DOHH2 (cell line): ENCODE measurements around the gene PLPPR1.

Source experiments
- H3F3A ChIP-seq: fragments of 200-600 bp; sonication (generic), shearing (Covaris generic); 2 replicates; pipeline ENCODE4 v1.6.0; 2016; ENCODE audit warnings: antibody characterized with exemption, mild to moderate bottlenecking; ENCODE audit not compliant: control insufficient read depth, insufficient read depth
- H3K27ac ChIP-seq: fragments of 200-600 bp; sonication (generic); 2 replicates; pipeline ENCODE4 v1.5.1; 2014; ENCODE audit warnings: low read depth, mild to moderate bottlenecking, low read length, moderate library complexity
- H3K27me3 ChIP-seq: fragments of 200-600 bp; sonication (generic); 2 replicates; pipeline ENCODE4 v1.6.1; 2014; ENCODE audit warnings: mild to moderate bottlenecking, low read length, mixed read lengths; ENCODE audit not compliant: control insufficient read depth
- H3K36me3 ChIP-seq: fragments of 200-600 bp; sonication (generic); 2 replicates; pipeline ENCODE4 v1.6.1; 2014; ENCODE audit warnings: mild to moderate bottlenecking, low read length, moderate library complexity, mixed read lengths; ENCODE audit not compliant: control insufficient read depth
- H3K4me1 ChIP-seq: fragments of 200-600 bp; sonication (generic); 2 replicates; pipeline ENCODE4 v1.6.1; 2014; ENCODE audit warnings: mild to moderate bottlenecking, low read length, mixed read lengths; ENCODE audit not compliant: control insufficient read depth
- H3K4me2 ChIP-seq: fragments of 200-600 bp; sonication (generic); 2 replicates; pipeline ENCODE4 v1.6.0; 2014; ENCODE audit warnings: mild to moderate bottlenecking, low read length, moderate library complexity
- H3K4me3 ChIP-seq: fragments of 200-600 bp; sonication (generic); 2 replicates; pipeline ENCODE4 v1.5.1; 2014; ENCODE audit warnings: mild to moderate bottlenecking, low read length, mixed read lengths
- H3K79me2 ChIP-seq: fragments of 200-600 bp; sonication (generic); 2 replicates; pipeline ENCODE4 v1.6.1; 2014; ENCODE audit warnings: mild to moderate bottlenecking, low read length, mixed read lengths; ENCODE audit not compliant: control insufficient read depth
- H3K9me2 ChIP-seq: fragments of 200-600 bp; sonication (generic); replicated peaks from 2 replicates; pipeline ENCODE4 v1.6.1; 2014; ENCODE audit warnings: mild to moderate bottlenecking, low read length, mixed read lengths; ENCODE audit not compliant: control insufficient read depth
- H3K9me3 ChIP-seq: fragments of 200-600 bp; sonication (generic); 2 replicates; pipeline ENCODE4 v1.6.1; 2014; ENCODE audit warnings: antibody characterized with exemption, low read length, mixed read lengths; ENCODE audit not compliant: control insufficient read depth, insufficient read depth
- H4K20me1 ChIP-seq: fragments of 200-600 bp; sonication (generic); 2 replicates; pipeline ENCODE4 v1.6.0; 2014; ENCODE audit warnings: low read depth, mild to moderate bottlenecking, antibody characterized with exemption, low read length, moderate library complexity; ENCODE audit not compliant: control insufficient read depth, insufficient read depth
- EZH2phosphoT487 ChIP-seq: fragments of 200-600 bp; sonication (generic); IDR thresholded peaks from 2 replicates; pipeline ENCODE4 v1.6.1; 2017; ENCODE audit warnings: borderline replicate concordance, mild to moderate bottlenecking, antibody characterized with exemption, low read length, moderate library complexity, mixed read lengths
- TF ChIP-seq, protein P1 (sequence below): fragments of 200-600 bp; sonication (generic); IDR thresholded peaks from one replicate; pipeline ENCODE4 v1.5.1; 2014; ENCODE audit warnings: antibody characterized with exemption, mild to moderate bottlenecking, low read depth, low read length; ENCODE audit not compliant: poor library complexity, severe bottlenecking

PLPPR1 gene

DNA sequence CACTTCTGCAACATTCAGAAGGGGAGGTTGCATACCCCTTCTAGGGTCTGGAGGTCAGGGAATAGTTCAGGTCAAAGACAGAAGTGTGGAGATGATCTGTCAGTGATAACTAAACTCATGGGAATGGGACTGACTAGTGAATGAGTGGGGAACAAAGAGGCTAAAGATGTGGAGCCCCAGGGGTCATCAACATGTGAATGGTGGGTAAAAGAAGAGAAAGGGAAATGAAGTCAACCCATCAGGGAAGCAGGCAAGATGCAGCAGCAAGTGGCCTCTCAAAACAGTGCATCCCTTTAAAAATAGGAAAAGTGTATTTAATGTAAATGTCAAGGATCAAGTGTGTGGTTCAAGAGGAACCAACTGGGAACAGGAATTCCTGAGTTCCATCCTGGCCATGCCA is 69.9 kb downstream of the PLPPR1 start:
- Histone ChIP-seq H3K79me2 (no peaks in the 10 kb centered on the region), H3K9me3 (no peaks in the 10 kb centered on the region), H3K4me2 (no peak overlapping the region), H3K4me1 (no peaks in the 10 kb centered on the region), H3K27me3 (no peaks in the 10 kb centered on the region), H4K20me1 (no peaks in the 10 kb centered on the region), H3K36me3 (no peaks in the 10 kb centered on the region), H3K9me2 (no peaks in the 10 kb centered on the region), H3F3A (no peaks in the 10 kb centered on the region), H3K27ac (no peak overlapping the region), H3K4me3 (no peak overlapping the region)
- no peak for TF ChIP-seq EZH2phosphoT487
- TF ChIP-seq, protein P1, sequence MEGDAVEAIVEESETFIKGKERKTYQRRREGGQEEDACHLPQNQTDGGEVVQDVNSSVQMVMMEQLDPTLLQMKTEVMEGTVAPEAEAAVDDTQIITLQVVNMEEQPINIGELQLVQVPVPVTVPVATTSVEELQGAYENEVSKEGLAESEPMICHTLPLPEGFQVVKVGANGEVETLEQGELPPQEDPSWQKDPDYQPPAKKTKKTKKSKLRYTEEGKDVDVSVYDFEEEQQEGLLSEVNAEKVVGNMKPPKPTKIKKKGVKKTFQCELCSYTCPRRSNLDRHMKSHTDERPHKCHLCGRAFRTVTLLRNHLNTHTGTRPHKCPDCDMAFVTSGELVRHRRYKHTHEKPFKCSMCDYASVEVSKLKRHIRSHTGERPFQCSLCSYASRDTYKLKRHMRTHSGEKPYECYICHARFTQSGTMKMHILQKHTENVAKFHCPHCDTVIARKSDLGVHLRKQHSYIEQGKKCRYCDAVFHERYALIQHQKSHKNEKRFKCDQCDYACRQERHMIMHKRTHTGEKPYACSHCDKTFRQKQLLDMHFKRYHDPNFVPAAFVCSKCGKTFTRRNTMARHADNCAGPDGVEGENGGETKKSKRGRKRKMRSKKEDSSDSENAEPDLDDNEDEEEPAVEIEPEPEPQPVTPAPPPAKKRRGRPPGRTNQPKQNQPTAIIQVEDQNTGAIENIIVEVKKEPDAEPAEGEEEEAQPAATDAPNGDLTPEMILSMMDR = no peak

DNA sequence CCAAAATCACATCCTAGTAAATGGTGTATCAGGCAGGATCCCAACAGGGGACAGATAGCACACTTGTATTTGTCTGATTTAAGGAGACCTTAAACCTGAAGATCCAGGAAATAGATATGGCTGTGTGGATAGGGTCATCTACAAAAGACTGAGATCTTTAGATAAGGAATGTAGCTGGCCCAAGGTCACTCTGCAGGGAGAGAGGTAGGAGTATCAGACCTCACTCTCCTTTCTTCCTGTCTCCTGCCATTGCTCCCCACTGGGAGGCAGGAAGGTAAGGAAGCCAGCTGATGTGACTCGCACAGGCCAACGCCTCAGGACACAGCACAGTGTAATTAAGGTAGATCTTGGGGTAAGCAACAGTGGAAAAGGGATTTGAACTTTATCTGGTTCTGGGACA is 85.8 kb downstream of the PLPPR1 start:
- Histone ChIP-seq H3K36me3 (no peaks in the 10 kb centered on the region), H3K4me2 (no peak overlapping the region), H3K27ac (no peak overlapping the region), H4K20me1 (no peaks in the 10 kb centered on the region), H3K4me1 (no peaks in the 10 kb centered on the region), H3K27me3 (no peaks in the 10 kb centered on the region), H3K9me2 (no peaks in the 10 kb centered on the region), H3K79me2 (no peaks in the 10 kb centered on the region), H3K9me3 (no peaks in the 10 kb centered on the region), H3K4me3 (no peak overlapping the region), H3F3A (no peaks in the 10 kb centered on the region)
- no peak for TF ChIP-seq EZH2phosphoT487
- TF ChIP-seq, protein P1 = no peak

DNA sequence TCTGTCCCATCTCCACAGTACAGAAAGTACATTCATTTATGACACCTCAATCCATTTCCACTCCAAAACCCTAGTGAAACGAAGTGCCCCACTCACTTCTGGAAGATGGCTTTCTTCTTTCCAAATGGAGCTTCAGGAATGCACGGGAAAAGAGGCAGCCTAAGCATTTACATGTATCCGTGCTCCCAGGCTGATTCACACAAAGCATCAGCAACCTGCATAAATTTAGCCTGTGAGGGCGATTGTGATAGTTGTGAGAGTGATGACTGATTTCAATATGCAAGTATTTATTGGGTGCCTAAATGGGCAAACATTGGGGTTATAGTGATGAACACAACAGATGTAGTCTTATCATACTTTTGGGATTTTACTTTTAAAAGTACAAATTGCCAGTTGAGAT is 86.6 kb downstream of the PLPPR1 start:
- H3K4me3 ChIP-seq = no peak overlapping the region
- H3K27me3 ChIP-seq = no peaks in the 10 kb centered on the region
- H3K4me2 ChIP-seq = no peak overlapping the region
- H3K9me3 ChIP-seq = no peaks in the 10 kb centered on the region
- TF ChIP-seq EZH2phosphoT487 = no peak
- TF ChIP-seq, protein P1 = no peak
- no peaks in the 10 kb centered on the region for H3K9me2 ChIP-seq
- H4K20me1 ChIP-seq = no peaks in the 10 kb centered on the region
- H3K4me1 ChIP-seq = no peaks in the 10 kb centered on the region
- H3K36me3 ChIP-seq = no peaks in the 10 kb centered on the region
- no peak overlapping the region for H3K27ac ChIP-seq
- H3K79me2 ChIP-seq = no peaks in the 10 kb centered on the region
- H3F3A ChIP-seq = no peaks in the 10 kb centered on the region

DNA sequence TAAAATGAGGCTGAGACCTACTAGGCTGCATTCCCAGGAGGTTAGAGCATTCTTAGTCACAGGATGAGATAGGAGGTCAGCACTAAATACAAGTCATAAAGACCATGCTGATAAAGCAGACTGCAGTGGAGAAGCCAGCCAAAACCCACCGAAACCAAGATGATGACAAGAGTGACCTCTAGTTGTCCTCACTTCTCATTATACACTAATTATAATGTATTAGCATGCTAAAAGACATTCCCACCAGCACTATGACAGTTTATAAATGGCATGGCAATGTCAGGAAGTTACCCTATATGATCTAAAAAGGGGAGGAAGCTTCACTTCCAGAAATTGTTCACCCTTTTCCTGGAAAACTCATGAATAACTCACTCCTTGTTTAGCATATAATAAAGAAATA is 88.6 kb downstream of the PLPPR1 start:
- no peaks in the 10 kb centered on the region for H3K9me3 ChIP-seq
- no peaks in the 10 kb centered on the region for H3K4me1 ChIP-seq
- no peaks in the 10 kb centered on the region for H3K9me2 ChIP-seq
- no peak overlapping the region for H3K27ac ChIP-seq
- H3F3A ChIP-seq = no peaks in the 10 kb centered on the region
- H3K79me2 ChIP-seq = no peaks in the 10 kb centered on the region
- H3K4me2 ChIP-seq = no peak overlapping the region
- no peak for TF ChIP-seq EZH2phosphoT487
- TF ChIP-seq, protein P1 = no peak
- H3K4me3 ChIP-seq = no peak overlapping the region
- H3K27me3 ChIP-seq = no peaks in the 10 kb centered on the region
- H3K36me3 ChIP-seq = no peaks in the 10 kb centered on the region
- H4K20me1 ChIP-seq = no peaks in the 10 kb centered on the region
